GM12878 (cell line): ENCODE data around the gene KIFBP. TPM values are rescaled to one million over a fixed set of nuclear protein-coding genes. Genes with fewer than 3 reads are reported as not detected.
A peak's percentile ranks its signal among the peaks of the same experiment; 100 is the strongest.

Experiments used
- ATAC-seq: fragments of 200-7000 bp; cut with Tn5 transposase; 3 replicates; pipeline ENCODE4 v1.9.1; 2020; ENCODE audit warnings: mild to moderate bottlenecking, moderate library complexity
- BruUV-seq: library from RNA; stranded (reverse); fragments of 400-500 nt; replicated peaks from 2 replicates; lab custom pipeline; 2021; lab: Mats Ljungman, UMichigan
- CTCF ChIA-PET: fragments of 300-600 bp; sonication (Branson Sonifier 250); formaldehyde crosslinking; extraction: SDS; loops from one replicate; lab custom pipeline; 2021; ENCODE audit warnings: inconsistent platforms; lab: Yijun Ruan, JAX
- POLR2A ChIA-PET: fragments of 350-600 bp; formaldehyde crosslinking; extraction: SDS; loops from one replicate; lab custom pipeline; 2021; ENCODE audit warnings: inconsistent platforms; lab: Charles Lee
- RAD21 ChIA-PET: fragments of 300-600 bp; sonication (Branson Sonifier 250); formaldehyde crosslinking; loops from one replicate; lab custom pipeline; 2023; ENCODE audit warnings: antibody characterized with exemption; ENCODE audit not compliant: unreplicated experiment; lab: Charles Lee
- SMC1A ChIA-PET: fragments of 300-600 bp; sonication (Branson Sonifier 250); formaldehyde crosslinking; loops from one replicate; lab custom pipeline; 2023; ENCODE audit not compliant: unreplicated experiment, uncharacterized antibody; lab: Charles Lee
- DNase-seq: peaks from one replicate; pipeline ENCODE4 v3.0.0-alpha.2; 2011; ENCODE audit warnings: low read depth, low spot score
- FAIRE-seq: peaks from 3 replicates; lab custom pipeline; 2011; peaks lifted over from hg19 to GRCh38; lab: Jason Lieb, UNC
- H2AFZ ChIP-seq: 2 replicates; pipeline ENCODE4 v1.6.0; 2011; ENCODE audit warnings: low read depth, low read length, control low read depth; ENCODE audit not compliant: control insufficient read depth
- H3K27ac ChIP-seq: 2 replicates; pipeline ENCODE4 v1.5.1; 2011; ENCODE audit warnings: control low read depth; ENCODE audit not compliant: control insufficient read depth, insufficient read depth
- H3K27me3 ChIP-seq, 2 experiments: replicated peaks in 1 of 2; 2 replicates each; pipeline versions ENCODE4 v1.6.0 to v1.6.1; 2011; ENCODE audit warnings: low read length in 1 of 2; ENCODE audit not compliant: control insufficient read depth in 2 of 2, insufficient read depth in 2 of 2
- H3K36me3 ChIP-seq, 2 experiments: 2 replicates each; pipeline ENCODE4 v1.5.1; 2011; ENCODE audit warnings: low read length in 1 of 2; ENCODE audit not compliant: control insufficient read depth in 2 of 2, insufficient read depth in 2 of 2
- H3K4me1 ChIP-seq: 2 replicates; pipeline ENCODE4 v1.6.1; 2011; ENCODE audit warnings: mild to moderate bottlenecking, low read length, moderate library complexity, mixed read lengths; ENCODE audit not compliant: control insufficient read depth, insufficient read depth
- H3K4me2 ChIP-seq: 2 replicates; pipeline ENCODE4 v1.6.0; 2011; ENCODE audit warnings: control low read depth; ENCODE audit not compliant: control insufficient read depth, insufficient read depth
- H3K4me3 ChIP-seq: fragments of 200-600 bp; sonication (generic); 2 replicates; pipeline ENCODE4 v1.5.1; 2016
- H3K79me2 ChIP-seq: 2 replicates; pipeline ENCODE4 v1.6.0; 2011; ENCODE audit warnings: low read length; ENCODE audit not compliant: control insufficient read depth, insufficient read depth
- H3K9ac ChIP-seq: 2 replicates; pipeline ENCODE4 v1.8.0; 2011; ENCODE audit warnings: low read length, control low read depth, mixed read lengths; ENCODE audit not compliant: control insufficient read depth, insufficient read depth
- H3K9me3 ChIP-seq: replicated peaks from 3 replicates; pipeline ENCODE4 v1.5.1; 2011; ENCODE audit warnings: mild to moderate bottlenecking, low read length; ENCODE audit not compliant: control insufficient read depth, insufficient read depth
- H4K20me1 ChIP-seq: 2 replicates; pipeline ENCODE4 v1.6.0; 2011; ENCODE audit not compliant: control insufficient read depth, insufficient read depth
- CREM ChIP-seq: IDR thresholded peaks from 2 replicates; pipeline ENCODE4 v1.6.1; 2014; ENCODE audit warnings: antibody characterized with exemption, low read depth
- NFYB ChIP-seq: IDR thresholded peaks from 2 replicates; pipeline ENCODE4 v1.6.1; 2011; ENCODE audit warnings: low read depth, mild to moderate bottlenecking, low read length, improper control_type of control experiment, moderate library complexity; ENCODE audit not compliant: insufficient read depth
- NR2F1 ChIP-seq: fragments of 450-650 bp; conservative IDR thresholded peaks from 2 replicates; pipeline ENCODE4 v1.6.1; 2017; ENCODE audit warnings: mild to moderate bottlenecking
- NRF1 ChIP-seq: conservative IDR thresholded peaks from 2 replicates; pipeline ENCODE4 v1.6.1; 2011; ENCODE audit warnings: mild to moderate bottlenecking, low read depth, low read length, improper control_type of control experiment
- POLR2A ChIP-seq: IDR thresholded peaks from 2 replicates; pipeline ENCODE4 v1.6.1; 2011; ENCODE audit warnings: low read depth, mild to moderate bottlenecking, low read length
- RAD21 ChIP-seq: IDR thresholded peaks from 2 replicates; pipeline ENCODE4 v1.6.1; 2011; ENCODE audit warnings: mild to moderate bottlenecking, low read depth, low read length, moderate library complexity; ENCODE audit not compliant: insufficient read depth
- RELA ChIP-seq: fragments of 450-650 bp; IDR thresholded peaks from 2 replicates; pipeline ENCODE4 v1.8.0; 2014; ENCODE audit warnings: borderline replicate concordance; ENCODE audit not compliant: partially characterized antibody
- SIN3A ChIP-seq: IDR thresholded peaks from 2 replicates; pipeline ENCODE4 v1.6.1; 2012; ENCODE audit warnings: low read depth, low read length, improper control_type of control experiment
- SRF ChIP-seq, 2 experiments: IDR thresholded peaks; 2 replicates each; pipeline ENCODE4 v1.6.1; 2011; ENCODE audit warnings: low read depth in 2 of 2, low read length in 2 of 2, mild to moderate bottlenecking in 1 of 2, moderate library complexity in 1 of 2
- TAF1 ChIP-seq: IDR thresholded peaks from 2 replicates; pipeline ENCODE4 v1.6.1; 2011; ENCODE audit warnings: mild to moderate bottlenecking, low read depth, low read length, borderline replicate concordance
- WGBS: methylation state at CpG from one replicate; pipeline ENCODE4 v1.1.6; 2016; ENCODE audit warnings: low lambda C conversion rate; ENCODE audit not compliant: insufficient replicate concordance, insufficient coverage; ENCODE audit errors: missing lambda C conversion rate; 5-methylcytosine and 5-hydroxymethylcytosine counted together
- in situ Hi-C: fragments of 300-500 bp; cut with MboI; formaldehyde crosslinking; loops from 9 replicates; pipeline ENCODE4 v1.14.3; 2018; ENCODE audit warnings: mixed read lengths
- intact Hi-C: fragments of 100-400 bp; cut with micrococcal nuclease; formaldehyde crosslinking; loops from one replicate; pipeline ENCODE4 v1.14.2; 2022; ENCODE audit not compliant: unreplicated experiment
- polyA plus RNA-seq, 11 experiments: library from polyadenylated mRNA; depleted of rRNA in 4 of 11; unstranded in 6 of 11; stranded (reverse) in 5 of 11; fragments of >200 nt; fragmentation: Nextera tagmentation in 4 of 11; fragmentation: Illumina TruSeq in 1 of 11; extraction: Ambion mirVana in 4 of 11; extraction: Trizol in 1 of 11; gene quantifications; 1 replicate in 1 of 11; 2 replicates in 10 of 11; pipeline versions ENCODE4 v1.2.1 to v1.2.3, GENCODE V29; 2011 to 2016; ENCODE audit warnings: inconsistent platforms in 2 of 11, missing spikeins in 2 of 11, low read depth in 1 of 11
- total RNA-seq, 4 experiments: library from RNA; depleted of rRNA in 3 of 4; stranded (reverse); fragments of >200 nt in 3 of 4; fragmentation: Illumina TruSeq in 1 of 4; extraction: Trizol in 1 of 4; gene quantifications; 2 replicates each; pipeline versions ENCODE4 v1.2.1 to v1.2.3, GENCODE V29; 2013 to 2021
- TF ChIP-seq, protein P1 (sequence below), 3 experiments: IDR thresholded peaks in 2 of 3; conservative IDR thresholded peaks in 1 of 3; 2 replicates each; pipeline ENCODE4 v1.5.1; 2011; ENCODE audit warnings: low read depth in 3 of 3, low read length in 3 of 3, mild to moderate bottlenecking in 3 of 3, control low read depth in 2 of 3, moderate library complexity in 2 of 3, inconsistent platforms in 1 of 3, mixed read lengths in 1 of 3; ENCODE audit not compliant: control insufficient read depth in 2 of 3, insufficient read depth in 1 of 3; ENCODE audit errors: extremely low read depth in 1 of 3
- TF ChIP-seq, protein P2 (sequence below): fragments of 450-650 bp; IDR thresholded peaks from 2 replicates; pipeline ENCODE4 v1.6.1; 2017; ENCODE audit warnings: mild to moderate bottlenecking, low read depth, inconsistent platforms; ENCODE audit not compliant: poor library complexity, severe bottlenecking
- TF ChIP-seq, protein P3 (sequence below): fragments of 450-650 bp; IDR thresholded peaks from 2 replicates; pipeline ENCODE4 v1.6.1; 2016; ENCODE audit warnings: mild to moderate bottlenecking, moderate library complexity, borderline replicate concordance

KIFBP gene
- total and polyA plus RNA-seq, 10 of the 15 experiments (the other 5 are each of a cell fraction or from before 2014, with no cell fraction given) = 8.6 to 29.5 (median 18.7) TPM

DNA sequence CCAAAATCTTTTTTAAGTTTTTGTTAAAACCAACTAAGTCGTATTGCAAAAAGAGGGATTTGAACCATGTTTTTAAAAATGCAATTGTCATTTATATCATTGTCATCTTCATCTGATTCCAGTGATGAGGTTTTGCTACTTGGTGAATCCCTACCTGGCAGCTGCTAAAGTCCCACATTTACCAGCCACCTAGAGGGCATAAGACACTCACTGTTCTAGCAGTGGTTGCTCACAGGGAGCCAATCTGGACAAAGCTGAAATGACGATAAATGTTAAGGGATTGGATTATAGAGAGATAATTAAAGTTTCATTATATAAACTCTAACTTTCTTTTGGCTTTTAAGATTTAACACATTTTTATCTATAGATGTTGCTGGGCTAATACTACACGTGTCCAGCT lies 18.7 kb downstream of the KIFBP start (continued):
- TF ChIP-seq, protein P1, sequence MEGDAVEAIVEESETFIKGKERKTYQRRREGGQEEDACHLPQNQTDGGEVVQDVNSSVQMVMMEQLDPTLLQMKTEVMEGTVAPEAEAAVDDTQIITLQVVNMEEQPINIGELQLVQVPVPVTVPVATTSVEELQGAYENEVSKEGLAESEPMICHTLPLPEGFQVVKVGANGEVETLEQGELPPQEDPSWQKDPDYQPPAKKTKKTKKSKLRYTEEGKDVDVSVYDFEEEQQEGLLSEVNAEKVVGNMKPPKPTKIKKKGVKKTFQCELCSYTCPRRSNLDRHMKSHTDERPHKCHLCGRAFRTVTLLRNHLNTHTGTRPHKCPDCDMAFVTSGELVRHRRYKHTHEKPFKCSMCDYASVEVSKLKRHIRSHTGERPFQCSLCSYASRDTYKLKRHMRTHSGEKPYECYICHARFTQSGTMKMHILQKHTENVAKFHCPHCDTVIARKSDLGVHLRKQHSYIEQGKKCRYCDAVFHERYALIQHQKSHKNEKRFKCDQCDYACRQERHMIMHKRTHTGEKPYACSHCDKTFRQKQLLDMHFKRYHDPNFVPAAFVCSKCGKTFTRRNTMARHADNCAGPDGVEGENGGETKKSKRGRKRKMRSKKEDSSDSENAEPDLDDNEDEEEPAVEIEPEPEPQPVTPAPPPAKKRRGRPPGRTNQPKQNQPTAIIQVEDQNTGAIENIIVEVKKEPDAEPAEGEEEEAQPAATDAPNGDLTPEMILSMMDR (IDR thresholded peaks at IDR 0.05 in 2 of 3, conservative IDR thresholded peaks at IDR 0.05 in 1 of 3; ENCODE audit: control insufficient read depth in 2 of 3, extremely low read depth in 1 of 3, insufficient read depth in 1 of 3, low read depth in 3 of 3, low read length in 3 of 3) = peak; percentile 6 to 64 (median 22); a peak in 4 of 6 replicates
- TF ChIP-seq NR2F1 = no peak
- TF ChIP-seq RAD21 = peak; percentile 51
- TF ChIP-seq RELA = no peak

DNA sequence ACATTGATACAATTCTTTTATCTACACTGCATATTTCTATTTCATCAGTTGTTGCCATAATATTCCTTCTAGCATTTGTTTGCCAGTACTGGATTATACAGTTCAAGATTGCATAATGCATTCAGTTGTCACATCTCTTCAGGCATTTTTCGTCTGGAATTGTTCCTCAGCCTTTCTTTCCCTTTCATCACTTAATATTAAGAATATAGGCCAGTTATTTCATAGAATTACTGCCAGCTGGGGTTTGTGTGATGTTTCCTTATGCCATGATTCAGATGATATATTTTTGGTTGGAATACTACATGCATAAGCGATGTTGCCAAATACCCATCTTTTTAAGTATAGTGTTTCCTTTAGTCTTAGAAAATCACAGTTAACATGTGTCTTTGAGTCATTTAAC lies 20.8 kb downstream of the KIFBP start:
- FAIRE-seq = no peak
- BruUV-seq = no TSS peak
- Histone ChIP-seq H3K79me2 (no peaks in the 10 kb centered on the region), H3K9ac (no peak overlapping the region), H3K9me3 (no peaks in the 10 kb centered on the region), H3K4me2 (no peak overlapping the region), H3K27ac (no peak overlapping the region), H4K20me1 (no peaks in the 10 kb centered on the region), H3K4me1 (no peaks in the 10 kb centered on the region), H3K4me3 (no peak overlapping the region), H3K27me3 (no peaks in the 10 kb centered on the region), H2AFZ (no peak overlapping the region), H3K36me3 (peaks cover 2% of the 10 kb centered on the region in 2 experiments; a peak in 2 of 4 replicates)
- ATAC-seq = no peak
- POLR2A ChIA-PET = interaction anchor here (0.9 to 1.9 kb wide), 4 partner anchors 32 to 90 kb away, joined by 3 to 10 read pairs (median 3); partner anchors contain the start of gene SRGN
- DNase-seq = no peak
- CTCF ChIA-PET = interaction anchor here (1.1 to 8.9 kb wide), 10 partner anchors 16 to 215 kb away, joined by 3 to 272 read pairs (median 4); partner anchors contain the start of genes SRGN and VPS26A
- SMC1A ChIA-PET = interaction anchor here (0.8 to 13.0 kb wide), 18 partner anchors 8 to 121 kb away, joined by 3 to 269 read pairs (median 4); no protein-coding TSS in a partner anchor
- WGBS = 95% methylated on average over 2 of the region's 2 CpGs
- intact Hi-C loops = loop anchor here (5.0 kb wide), 1 partner anchor 38 kb away; no protein-coding TSS in a partner anchor
- RAD21 ChIA-PET = interaction anchor here (0.6 to 8.3 kb wide), 12 partner anchors 8 to 308 kb away, joined by 3 to 252 read pairs (median 4); partner anchors contain the start of gene SRGN
- in situ Hi-C loops = loop anchor here (10.0 kb wide), 1 partner anchor 85 kb away; no protein-coding TSS in a partner anchor
- TF ChIP-seq, protein P2, sequence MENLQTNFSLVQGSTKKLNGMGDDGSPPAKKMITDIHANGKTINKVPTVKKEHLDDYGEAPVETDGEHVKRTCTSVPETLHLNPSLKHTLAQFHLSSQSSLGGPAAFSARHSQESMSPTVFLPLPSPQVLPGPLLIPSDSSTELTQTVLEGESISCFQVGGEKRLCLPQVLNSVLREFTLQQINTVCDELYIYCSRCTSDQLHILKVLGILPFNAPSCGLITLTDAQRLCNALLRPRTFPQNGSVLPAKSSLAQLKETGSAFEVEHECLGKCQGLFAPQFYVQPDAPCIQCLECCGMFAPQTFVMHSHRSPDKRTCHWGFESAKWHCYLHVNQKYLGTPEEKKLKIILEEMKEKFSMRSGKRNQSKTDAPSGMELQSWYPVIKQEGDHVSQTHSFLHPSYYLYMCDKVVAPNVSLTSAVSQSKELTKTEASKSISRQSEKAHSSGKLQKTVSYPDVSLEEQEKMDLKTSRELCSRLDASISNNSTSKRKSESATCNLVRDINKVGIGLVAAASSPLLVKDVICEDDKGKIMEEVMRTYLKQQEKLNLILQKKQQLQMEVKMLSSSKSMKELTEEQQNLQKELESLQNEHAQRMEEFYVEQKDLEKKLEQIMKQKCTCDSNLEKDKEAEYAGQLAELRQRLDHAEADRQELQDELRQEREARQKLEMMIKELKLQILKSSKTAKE = no peak
- TF ChIP-seq SIN3A (no peak), POLR2A (no peak), CREM (no peak), NFYB (no peak), TAF1 (no peak), NRF1 (no peak), SRF (IDR thresholded peaks at IDR 0.05; ENCODE audit: low read depth in 2 of 2, low read length in 2 of 2) (no peak)
- TF ChIP-seq, protein P3, sequence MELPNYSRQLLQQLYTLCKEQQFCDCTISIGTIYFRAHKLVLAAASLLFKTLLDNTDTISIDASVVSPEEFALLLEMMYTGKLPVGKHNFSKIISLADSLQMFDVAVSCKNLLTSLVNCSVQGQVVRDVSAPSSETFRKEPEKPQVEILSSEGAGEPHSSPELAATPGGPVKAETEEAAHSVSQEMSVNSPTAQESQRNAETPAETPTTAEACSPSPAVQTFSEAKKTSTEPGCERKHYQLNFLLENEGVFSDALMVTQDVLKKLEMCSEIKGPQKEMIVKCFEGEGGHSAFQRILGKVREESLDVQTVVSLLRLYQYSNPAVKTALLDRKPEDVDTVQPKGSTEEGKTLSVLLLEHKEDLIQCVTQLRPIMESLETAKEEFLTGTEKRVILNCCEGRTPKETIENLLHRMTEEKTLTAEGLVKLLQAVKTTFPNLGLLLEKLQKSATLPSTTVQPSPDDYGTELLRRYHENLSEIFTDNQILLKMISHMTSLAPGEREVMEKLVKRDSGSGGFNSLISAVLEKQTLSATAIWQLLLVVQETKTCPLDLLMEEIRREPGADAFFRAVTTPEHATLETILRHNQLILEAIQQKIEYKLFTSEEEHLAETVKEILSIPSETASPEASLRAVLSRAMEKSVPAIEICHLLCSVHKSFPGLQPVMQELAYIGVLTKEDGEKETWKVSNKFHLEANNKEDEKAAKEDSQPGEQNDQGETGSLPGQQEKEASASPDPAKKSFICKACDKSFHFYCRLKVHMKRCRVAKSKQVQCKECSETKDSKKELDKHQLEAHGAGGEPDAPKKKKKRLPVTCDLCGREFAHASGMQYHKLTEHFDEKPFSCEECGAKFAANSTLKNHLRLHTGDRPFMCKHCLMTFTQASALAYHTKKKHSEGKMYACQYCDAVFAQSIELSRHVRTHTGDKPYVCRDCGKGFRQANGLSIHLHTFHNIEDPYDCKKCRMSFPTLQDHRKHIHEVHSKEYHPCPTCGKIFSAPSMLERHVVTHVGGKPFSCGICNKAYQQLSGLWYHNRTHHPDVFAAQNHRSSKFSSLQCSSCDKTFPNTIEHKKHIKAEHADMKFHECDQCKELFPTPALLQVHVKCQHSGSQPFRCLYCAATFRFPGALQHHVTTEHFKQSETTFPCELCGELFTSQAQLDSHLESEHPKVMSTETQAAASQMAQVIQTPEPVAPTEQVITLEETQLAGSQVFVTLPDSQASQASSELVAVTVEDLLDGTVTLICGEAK = no peak
